Hepatocyte (in vitro differentiated cells): Measurements from ENCODE around the gene SCARF1. TPM values are rescaled to one million over a fixed set of nuclear protein-coding genes. Genes with fewer than 3 reads are reported as not detected.
A peak's percentile ranks its signal among the peaks of the same experiment; 100 is the strongest.

Experiments used
- DNase-seq: peaks from one replicate; pipeline ENCODE4 v3.0.0-alpha.2; 2016; ENCODE audit warnings: low spot score
- H2AFZ ChIP-seq: fragments of 200-600 bp; sonication (generic); 2 replicates; pipeline ENCODE4 v1.6.0; 2016; ENCODE audit warnings: antibody characterized with exemption, mild to moderate bottlenecking
- H3K27ac ChIP-seq: fragments of 200-600 bp; sonication (generic); 2 replicates; pipeline ENCODE4 v1.5.1; 2016; ENCODE audit warnings: mild to moderate bottlenecking
- H3K27me3 ChIP-seq: fragments of 200-600 bp; sonication (generic); 2 replicates; pipeline ENCODE4 v1.6.1; 2016
- H3K36me3 ChIP-seq: fragments of 200-600 bp; sonication (generic); replicated peaks from 2 replicates; pipeline ENCODE4 v1.5.1; 2016; ENCODE audit warnings: low read depth; ENCODE audit not compliant: insufficient read depth
- H3K4me1 ChIP-seq: fragments of 200-600 bp; sonication (generic); 2 replicates; pipeline ENCODE4 v1.5.1; 2016; ENCODE audit warnings: mild to moderate bottlenecking, moderate library complexity; ENCODE audit not compliant: insufficient read depth
- H3K4me2 ChIP-seq: fragments of 200-600 bp; sonication (generic); 2 replicates; pipeline ENCODE4 v1.6.0; 2016
- H3K4me3 ChIP-seq: fragments of 200-600 bp; sonication (generic); 2 replicates; pipeline ENCODE4 v1.5.1; 2016; ENCODE audit warnings: mild to moderate bottlenecking
- H3K79me2 ChIP-seq: fragments of 200-600 bp; sonication (generic); 2 replicates; pipeline ENCODE4 v1.6.0; 2017; ENCODE audit warnings: mild to moderate bottlenecking
- H3K9me2 ChIP-seq: fragments of 200-600 bp; sonication (generic); replicated peaks from 2 replicates; pipeline ENCODE4 v1.6.0; 2017; ENCODE audit warnings: mild to moderate bottlenecking; ENCODE audit not compliant: insufficient read depth
- H3K9me3 ChIP-seq: fragments of 200-600 bp; sonication (generic); 2 replicates; pipeline ENCODE4 v1.5.1; 2016; ENCODE audit warnings: low read depth, mild to moderate bottlenecking
- H4K20me1 ChIP-seq: fragments of 200-600 bp; sonication (generic); 2 replicates; pipeline ENCODE4 v1.6.0; 2016; ENCODE audit warnings: mild to moderate bottlenecking; ENCODE audit not compliant: insufficient read depth, poor library complexity, severe bottlenecking
- CTCF ChIP-seq: fragments of 200-600 bp; sonication (generic); IDR thresholded peaks from 2 replicates; pipeline ENCODE4 v1.5.1; 2016; ENCODE audit warnings: antibody characterized with exemption, mild to moderate bottlenecking; ENCODE audit not compliant: poor library complexity
- EZH2 ChIP-seq: fragments of 200-600 bp; sonication (generic); IDR thresholded peaks from 2 replicates; pipeline ENCODE4 v1.6.1; 2016; ENCODE audit warnings: antibody characterized with exemption, mild to moderate bottlenecking, borderline replicate concordance
- EZH2phosphoT487 ChIP-seq: fragments of 200-600 bp; sonication (generic); IDR thresholded peaks from one replicate; pipeline ENCODE4 v1.6.1; 2018; ENCODE audit warnings: antibody characterized with exemption, mild to moderate bottlenecking, low read depth, moderate library complexity; ENCODE audit not compliant: unreplicated experiment, severe bottlenecking
- WGBS: methylation state at CpG from one replicate; pipeline ENCODE4 v1.1.6; 2016; ENCODE audit warnings: low lambda C conversion rate; ENCODE audit errors: missing lambda C conversion rate; 5-methylcytosine and 5-hydroxymethylcytosine counted together
- polyA plus RNA-seq: library from polyadenylated mRNA; unstranded; fragments of >200 nt; fragmentation: Nextera tagmentation; extraction: Ambion mirVana; gene quantifications from 2 replicates; pipeline ENCODE4 v1.2.1, GENCODE V29; 2016
- total RNA-seq: library from RNA; depleted of rRNA; stranded (reverse); fragments of >200 nt; gene quantifications from 2 replicates; pipeline ENCODE4 v1.2.3, GENCODE V29; 2014

The SCARF1 gene
- total and polyA plus RNA-seq, 2 experiments from 2014 or later, result 0.93 to 2.0 TPM

- H3K27ac ChIP-seq, result no peak overlapping the region
- H3K9me3 ChIP-seq, result no peaks in the 10 kb centered on the region
- peaks cover 24% of the 10 kb centered on the region for H3K4me1 ChIP-seq
- H2AFZ ChIP-seq, result no peak overlapping the region
- H3K4me2 ChIP-seq, result no peak overlapping the region
- DNase-seq, result peak; percentile 2
- TF ChIP-seq EZH2phosphoT487 (no peak), EZH2 (no peak), CTCF (no peak)
- no peaks in the 10 kb centered on the region for H3K36me3 ChIP-seq
- H3K9me2 ChIP-seq, result no peaks in the 10 kb centered on the region
- no peak overlapping the region for H3K4me3 ChIP-seq
- H4K20me1 ChIP-seq, result no peaks in the 10 kb centered on the region
- WGBS, result 97% methylated on average over 14 of the region's 14 CpGs
- peaks cover 6% of the 10 kb centered on the region for H3K27me3 ChIP-seq
- no peaks in the 10 kb centered on the region for H3K79me2 ChIP-seq
These were observed 20.5 kb downstream of the SCARF1 start for GRCh38 chr17:1625053-1625452.

- Histone ChIP-seq H3K9me3 (no peaks in the 10 kb centered on the region), H2AFZ (no peak overlapping the region), H4K20me1 (no peaks in the 10 kb centered on the region), H3K9me2 (no peaks in the 10 kb centered on the region), H3K27ac (no peak overlapping the region), H3K4me3 (no peak overlapping the region), H3K36me3 (no peaks in the 10 kb centered on the region), H3K4me2 (no peak overlapping the region), H3K4me1 (peaks cover 22% of the 10 kb centered on the region), H3K27me3 (peaks cover 2% of the 10 kb centered on the region), H3K79me2 (no peaks in the 10 kb centered on the region)
- no peak for DNase-seq
- no peak for TF ChIP-seq EZH2phosphoT487
- WGBS, result 96% methylated on average over 10 of the region's 12 CpGs
These were observed 20.9 kb downstream of the SCARF1 start for GRCh38 chr17:1624650-1625049.

GRCh38 chr17:1623057-1623630 is 22.4 kb downstream of the SCARF1 start:
- Histone ChIP-seq H3K4me3 (no peak overlapping the region), H3K27ac (no peak overlapping the region), H2AFZ (no peak overlapping the region), H4K20me1 (no peaks in the 10 kb centered on the region), H3K9me2 (no peaks in the 10 kb centered on the region), H3K4me1 (peaks cover 17% of the 10 kb centered on the region), H3K36me3 (no peaks in the 10 kb centered on the region), H3K9me3 (no peaks in the 10 kb centered on the region), H3K79me2 (no peaks in the 10 kb centered on the region), H3K4me2 (no peak overlapping the region), H3K27me3 (no peaks in the 10 kb centered on the region)
- no peak for TF ChIP-seq EZH2
- no peak for TF ChIP-seq EZH2phosphoT487
- TF ChIP-seq CTCF, result no peak
- WGBS, result 95% methylated on average over 12 of the region's 14 CpGs
- DNase-seq, result no peak

- Histone ChIP-seq H3K4me1 (peaks cover 10% of the 10 kb centered on the region), H3K27ac (no peak overlapping the region)
These were observed 24.1 kb downstream of the SCARF1 start for GRCh38 chr17:1621273-1621954.

More at GRCh38 chr17:1621273-1621954, 24.1 kb downstream of the SCARF1 start:
- no peaks in the 10 kb centered on the region for H3K27me3 ChIP-seq
- no peaks in the 10 kb centered on the region for H3K9me2 ChIP-seq
- DNase-seq, result peak; percentile 24
- no peaks in the 10 kb centered on the region for H4K20me1 ChIP-seq
- no peaks in the 10 kb centered on the region for H3K36me3 ChIP-seq
- H2AFZ ChIP-seq, result no peak overlapping the region
- no peaks in the 10 kb centered on the region for H3K79me2 ChIP-seq
- no peak overlapping the region for H3K4me2 ChIP-seq
- H3K4me3 ChIP-seq, result no peak overlapping the region
- WGBS, result 67% methylated on average over 17 of the region's 22 CpGs
- no peak for TF ChIP-seq EZH2phosphoT487
- H3K9me3 ChIP-seq, result no peaks in the 10 kb centered on the region
